Cerebellar cortex (tissue), 1 donor: ENCODE results near the gene NEK7.
"Not testable (repeated sequence)": the region's sequence is repeated elsewhere in the genome, so short reads cannot be mapped to it uniquely, and the experiment has no call there.

Source experiments
- DNase-seq: peaks from one replicate; pipeline ENCODE4 v3.0.0-alpha.2; 2015; ENCODE audit warnings: low spot score

Gene NEK7

GRCh38 chr1:198171667-198172540, 15.1 kb downstream of the NEK7 start:
- no peak for DNase-seq

GRCh38 chr1:198173832-198174231, 17.0 kb downstream of the NEK7 start:
- DNase-seq = no peak

GRCh38 chr1:198174297-198174696, 17.5 kb downstream of the NEK7 start:
- no peak for DNase-seq

GRCh38 chr1:198175423-198176170, 18.8 kb downstream of the NEK7 start:
- no peak for DNase-seq

GRCh38 chr1:198176179-198176578, 19.4 kb downstream of the NEK7 start:
- no peak for DNase-seq

GRCh38 chr1:198177546-198177945, 20.7 kb downstream of the NEK7 start:
- DNase-seq = no peak

GRCh38 chr1:198178615-198179014, 21.8 kb downstream of the NEK7 start:
- DNase-seq = no peak

- no peak for DNase-seq
These were observed 22.8 kb downstream of the NEK7 start for GRCh38 chr1:198179556-198179981.

GRCh38 chr1:198183605-198184004, 26.8 kb downstream of the NEK7 start:
- no peak for DNase-seq

- no peak for DNase-seq
These were observed 27.7 kb downstream of the NEK7 start for GRCh38 chr1:198184516-198184915.

- DNase-seq = no peak
These were observed 28.3 kb downstream of the NEK7 start for GRCh38 chr1:198185146-198185545.

GRCh38 chr1:198185759-198186158, 29.0 kb downstream of the NEK7 start:
- DNase-seq = no peak

GRCh38 chr1:198186916-198187580, 30.2 kb downstream of the NEK7 start:
- DNase-seq = no peak

- DNase-seq = no peak
These were observed 31.3 kb downstream of the NEK7 start for GRCh38 chr1:198187973-198188588.

GRCh38 chr1:198191117-198191516, 34.3 kb downstream of the NEK7 start:
- DNase-seq = no peak

GRCh38 chr1:198193871-198194270, 37.1 kb downstream of the NEK7 start:
- not testable (repeated sequence) for DNase-seq

GRCh38 chr1:198196630-198197029, 39.8 kb downstream of the NEK7 start:
- DNase-seq = no peak

- no peak for DNase-seq
These were observed 40.5 kb downstream of the NEK7 start for GRCh38 chr1:198197285-198197684.

GRCh38 chr1:198199105-198199504, 42.3 kb downstream of the NEK7 start:
- no peak for DNase-seq

- DNase-seq = no peak
These were observed 45.4 kb downstream of the NEK7 start for GRCh38 chr1:198201956-198202784.

- DNase-seq = no peak
These were observed 46.6 kb downstream of the NEK7 start for GRCh38 chr1:198203434-198203833.
